Measurements from ENCODE around the gene RNF214. TPM values are rescaled to one million over a fixed set of nuclear protein-coding genes. Genes with fewer than 3 reads are reported as not detected.

The RNF214 gene
- total and polyA plus RNA-seq, 10 of the 15 experiments (the other 5 are each of a cell fraction or from before 2014, with no cell fraction given), result 4.8 to 16.8 (median 10.5) TPM

GRCh38 chr11:117194267-117194666 is 38.2 kb upstream of the RNF214 start:
- in situ Hi-C loops (cut with MboI) (no loop called here), intact Hi-C loops (cut with micrococcal nuclease; ENCODE audit: unreplicated experiment) (no loop called here)
- TF ChIP-seq ZNF687 (IDR thresholded peaks at IDR 0.05) (no peak), ETV6 (conservative IDR thresholded peaks at IDR 0.05 in 1 of 2, IDR thresholded peaks at IDR 0.05 in 1 of 2; ENCODE audit: borderline replicate concordance in 1 of 2, low read depth in 1 of 2) (no peak), E4F1 (IDR thresholded peaks at IDR 0.05; ENCODE audit: borderline replicate concordance, partially characterized antibody) (no peak), SREBF2 (IDR thresholded peaks at IDR 0.05; ENCODE audit: low read length) (no peak), CBX5 (IDR thresholded peaks at IDR 0.05; ENCODE audit: low read depth) (no peak), SIN3A (IDR thresholded peaks at IDR 0.05; ENCODE audit: low read depth, low read length) (no peak)
- Histone ChIP-seq H3K4me3 (no peak overlapping the region), H3K4me1 (ENCODE audit: control insufficient read depth, insufficient read depth, low read length) (peaks cover 12% of the 10 kb centered on the region), H3K4me2 (ENCODE audit: control insufficient read depth, insufficient read depth) (no peak overlapping the region), H3K9me3 (replicated peaks; ENCODE audit: control insufficient read depth, insufficient read depth, low read length) (no peaks in the 10 kb centered on the region), H3K27me3 (replicated peaks in 1 of 2; ENCODE audit: control insufficient read depth in 2 of 2, insufficient read depth in 2 of 2, low read length in 1 of 2) (no peaks in the 10 kb centered on the region), H3K9ac (ENCODE audit: control insufficient read depth, insufficient read depth, low read length) (no peak overlapping the region), H3K79me2 (ENCODE audit: control insufficient read depth, insufficient read depth, low read length) (no peaks in the 10 kb centered on the region), H3K27ac (ENCODE audit: control insufficient read depth, insufficient read depth) (no peak overlapping the region), H2AFZ (ENCODE audit: control insufficient read depth, low read depth, low read length) (no peak overlapping the region), H4K20me1 (ENCODE audit: control insufficient read depth, insufficient read depth) (no peaks in the 10 kb centered on the region), H3K36me3 (ENCODE audit: control insufficient read depth in 2 of 2, insufficient read depth in 2 of 2, low read length in 1 of 2) (peaks cover 3 to 4% of the 10 kb centered on the region in 2 experiments; a peak in 3 of 4 replicates)
- ATAC-seq (no peak), FAIRE-seq (no peak), DNase-seq (ENCODE audit: low read depth, low spot score) (no peak)
- SMC1A ChIA-PET (ENCODE audit: uncharacterized antibody, unreplicated experiment), result interaction anchor here (1.1 to 1.9 kb wide), 2 partner anchors 13 to 33 kb away, joined by 4 to 6 read pairs; no protein-coding TSS in a partner anchor
- WGBS (ENCODE audit: insufficient coverage, insufficient replicate concordance, low lambda C conversion rate, missing lambda C conversion rate), result 96% methylated on average over 5 of the region's 5 CpGs
- RAD21 ChIA-PET (ENCODE audit: unreplicated experiment), result interaction anchor here (1.1 kb wide), 1 partner anchor 13 kb away, joined by 3 read pairs; no protein-coding TSS in a partner anchor
- no TSS peak for BruUV-seq (replicated peaks)
- POLR2A ChIA-PET, result no interaction called here
- CTCF ChIA-PET, result interaction anchor here (3.0 to 4.0 kb wide), 2 partner anchors 13 to 33 kb away, joined by 16 to 18 read pairs; no protein-coding TSS in a partner anchor
